CD4-positive, alpha-beta T cell treated with Interleukin-17A for 1 hour (primary cell): ENCODE results near the gene SULT1A2.
"Not testable (repeated sequence)": the region's sequence is repeated elsewhere in the genome, so short reads cannot be mapped to it uniquely, and the experiment has no call there.

Experiments used
- DNase-seq: peaks from one replicate; pipeline ENCODE4 v3.0.0-alpha.2; 2020

The SULT1A2 gene

DNA sequence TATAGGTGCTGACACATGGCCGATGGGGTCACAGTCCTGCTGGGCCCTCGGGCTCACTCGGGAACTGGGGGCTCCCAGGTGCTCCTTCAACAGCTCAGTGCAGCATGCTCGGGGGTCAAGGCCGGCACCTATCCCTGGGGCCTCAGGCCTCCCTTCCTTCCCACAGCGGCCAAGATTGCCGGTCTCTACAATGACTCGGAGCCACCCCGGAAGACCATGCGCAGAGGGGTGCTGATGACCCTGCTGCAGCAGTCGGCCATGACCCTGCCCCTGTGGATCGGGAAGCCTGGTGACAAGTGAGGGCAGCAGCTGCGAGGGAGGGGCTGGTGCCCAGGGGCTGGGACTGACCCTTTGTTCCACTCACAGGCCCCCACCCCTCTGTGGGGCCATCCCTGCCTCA is 6.9 kb downstream of the SULT1A2 start:
- no peak for DNase-seq

DNA sequence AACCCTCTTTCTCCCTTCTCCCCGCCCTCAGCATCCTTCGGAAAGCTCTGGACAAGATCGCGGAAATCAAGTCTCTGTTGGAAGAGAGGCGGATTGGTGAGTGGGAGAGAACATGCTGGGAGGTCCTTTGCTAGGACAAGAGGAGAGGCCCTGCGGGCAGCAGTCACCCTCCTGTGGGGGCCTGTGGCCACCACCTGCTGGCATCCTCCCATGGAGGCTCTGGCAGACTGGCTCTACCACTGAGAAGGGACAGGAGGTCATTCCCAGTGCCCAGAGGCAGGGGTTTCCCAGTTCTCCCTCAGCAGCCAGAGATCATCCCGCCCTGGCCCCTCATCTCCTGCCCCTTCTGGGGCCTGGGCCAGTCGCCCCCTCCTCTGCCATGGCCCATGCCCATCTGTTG is 7.8 kb downstream of the SULT1A2 start:
- no peak for DNase-seq

DNA sequence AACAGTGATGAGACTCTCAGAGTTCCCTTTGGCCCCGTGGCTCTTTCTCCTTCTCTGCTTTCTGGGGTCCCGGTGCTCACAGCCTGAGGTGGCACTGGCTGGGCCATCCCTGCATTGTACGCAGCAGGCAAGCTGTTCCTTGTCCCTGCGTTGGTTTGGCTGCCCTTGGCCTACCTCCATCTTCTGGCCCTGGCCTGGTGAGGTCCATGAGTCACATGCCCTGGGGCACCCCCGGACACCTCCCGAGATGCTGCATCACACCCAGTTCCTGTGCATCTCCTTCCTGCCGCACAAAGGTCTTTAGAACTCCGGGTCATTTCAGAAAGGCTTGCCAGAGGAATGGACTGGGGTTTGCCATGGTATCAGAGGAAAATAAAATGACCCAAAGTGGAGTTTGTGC is 9.5 kb downstream of the SULT1A2 start:
- DNase-seq: no peak

DNA sequence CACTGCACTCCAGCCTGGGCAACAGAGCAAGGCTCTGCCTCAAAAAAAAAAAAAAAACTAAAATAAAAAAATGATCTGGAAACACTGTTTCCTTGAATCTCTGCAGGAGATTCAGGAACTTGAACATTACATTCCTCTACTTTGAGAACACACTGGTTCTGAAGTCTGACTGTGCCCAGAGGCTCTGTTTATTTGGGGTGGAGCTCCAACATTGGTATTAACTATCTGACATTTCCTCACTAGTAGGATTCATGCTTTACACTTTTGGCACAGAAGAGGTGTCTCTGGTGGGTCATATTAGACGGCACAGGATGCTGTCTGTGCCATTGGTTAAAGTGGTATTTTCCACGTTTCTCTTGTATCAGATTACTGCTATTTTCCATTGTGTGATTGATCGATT is 10.4 kb downstream of the SULT1A2 start:
- no peak for DNase-seq

DNA sequence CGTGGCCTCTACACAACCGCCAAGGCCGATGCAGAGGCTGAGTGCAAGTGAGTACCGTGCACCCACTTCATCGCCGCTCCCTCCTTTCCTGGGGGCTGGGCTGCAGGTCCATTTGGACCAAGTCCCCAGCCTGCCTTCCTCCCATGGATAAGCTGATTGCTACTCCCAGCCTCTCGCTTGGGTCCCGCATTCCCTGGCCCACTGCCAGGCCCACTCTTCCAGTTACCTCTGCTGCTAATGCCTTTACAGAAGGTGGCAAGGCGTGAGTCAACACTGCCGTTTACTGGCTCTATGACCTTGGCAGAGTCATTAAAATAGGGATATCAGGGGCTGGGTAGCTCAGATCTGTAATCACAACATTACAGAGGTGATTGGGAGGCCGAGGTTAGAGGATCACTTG is 11.2 kb downstream of the SULT1A2 start:
- no peak for DNase-seq

- DNase-seq: no peak
These were observed 16.0 kb downstream of the SULT1A2 start for GRCh38 chr16:28580726-28581315.

DNA sequence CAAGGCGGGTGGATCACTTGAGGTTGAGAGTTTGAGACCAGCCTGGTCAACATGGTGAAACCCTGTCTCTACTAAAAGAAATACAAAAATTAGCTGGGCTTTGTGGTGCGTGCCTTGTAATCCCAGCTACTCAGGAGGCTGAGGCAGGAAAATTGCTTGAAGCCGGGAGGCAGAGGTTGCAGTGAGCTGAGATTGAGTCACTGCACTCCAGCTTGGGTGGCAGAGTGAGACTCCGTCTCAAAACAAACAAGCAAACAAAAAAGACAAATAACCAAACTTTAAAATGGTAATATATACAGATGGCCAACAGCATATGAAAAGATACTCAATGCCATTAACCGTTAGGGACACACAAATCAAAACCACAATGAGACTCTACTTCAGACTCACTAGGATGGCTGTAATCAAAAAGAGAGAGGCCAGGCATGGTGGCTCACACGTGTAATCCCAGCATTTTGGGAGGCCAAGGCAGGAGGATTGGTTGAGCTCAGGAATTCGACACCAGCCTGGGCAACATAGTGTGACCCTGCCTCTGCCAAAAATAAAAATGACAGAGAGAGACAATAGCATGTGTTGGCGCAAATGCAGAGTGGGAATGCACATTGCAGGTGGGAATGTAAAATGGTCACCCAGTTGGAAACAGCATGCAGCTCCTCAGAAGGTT is 21.3 kb downstream of the SULT1A2 start:
- no peak for DNase-seq

- DNase-seq: no peak
These were observed 21.9 kb downstream of the SULT1A2 start for GRCh38 chr16:28574925-28575324.

DNA sequence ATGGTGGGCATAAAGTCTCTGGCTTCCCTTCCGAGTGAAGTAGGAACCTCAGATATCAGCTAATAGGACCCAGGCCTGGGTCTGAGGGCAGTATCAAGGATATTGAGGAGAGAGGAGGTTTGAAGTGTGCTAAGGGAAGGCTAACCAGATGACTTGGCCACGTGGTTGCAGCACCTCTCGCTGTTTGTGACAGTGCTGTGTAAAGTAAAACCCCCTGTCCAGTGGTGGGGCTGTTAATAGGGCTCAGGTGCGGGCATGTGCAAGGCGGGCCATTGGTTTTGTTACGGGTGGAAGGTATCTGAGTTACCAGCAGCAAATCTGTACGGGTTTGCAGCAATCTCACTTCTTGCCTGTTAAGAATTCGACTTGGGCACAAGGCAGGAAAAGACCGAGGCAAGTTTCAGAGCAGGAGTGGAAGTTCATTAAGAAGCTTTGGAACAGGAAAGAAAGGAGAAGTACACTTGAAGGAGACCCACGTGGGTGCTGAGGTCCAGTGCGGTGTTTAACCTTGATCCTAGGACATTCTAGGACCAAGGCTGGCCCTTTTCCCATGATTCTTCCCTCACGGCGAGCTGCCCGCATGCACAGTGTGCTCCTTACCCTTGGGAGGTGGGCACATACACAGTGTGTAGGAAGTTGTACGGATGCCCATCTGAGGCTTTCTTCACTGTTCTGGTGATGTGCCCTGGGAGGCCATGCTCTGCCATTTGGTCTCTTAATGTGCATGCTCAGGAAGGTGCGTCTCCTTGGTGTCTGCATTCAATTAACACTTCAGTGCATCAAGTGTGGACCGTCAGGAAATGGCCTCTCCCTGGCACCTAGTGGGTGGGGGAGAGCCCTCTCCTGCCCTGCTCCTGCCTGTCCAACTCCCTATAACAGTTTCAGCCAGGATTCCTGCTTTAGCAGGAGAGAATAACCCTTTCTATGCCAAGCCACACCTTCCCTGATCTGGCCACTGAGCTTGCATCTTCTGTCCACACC is 22.8 kb downstream of the SULT1A2 start:
- no peak for DNase-seq

GRCh38 chr16:28572696-28573510 is 23.9 kb downstream of the SULT1A2 start:
- DNase-seq: no peak

GRCh38 chr16:28569968-28570752 is 26.7 kb downstream of the SULT1A2 start:
- DNase-seq: no peak

- no peak for DNase-seq
These were observed 27.8 kb downstream of the SULT1A2 start for GRCh38 chr16:28569021-28569420.

DNA sequence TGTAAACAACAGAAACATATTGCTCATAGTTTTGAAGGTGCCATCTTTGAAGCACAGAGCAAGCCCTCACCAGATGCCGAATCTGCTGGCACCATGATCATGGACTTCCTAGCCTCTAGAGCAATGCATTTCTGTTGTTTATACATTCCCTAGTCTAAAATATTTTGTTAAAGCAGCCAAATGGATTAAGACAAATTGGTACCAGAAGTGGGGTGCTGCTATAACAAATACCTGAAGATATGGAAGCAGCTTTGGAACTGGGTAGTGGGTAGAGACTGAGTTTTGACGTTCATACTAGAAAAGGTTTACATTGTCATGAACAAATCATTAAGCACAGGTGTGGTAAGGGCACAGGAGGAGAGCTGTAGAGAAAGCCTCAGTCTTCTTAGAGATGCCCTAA is 29.6 kb downstream of the SULT1A2 start:
- DNase-seq: no peak

- not testable (repeated sequence) for DNase-seq
These were observed 30.5 kb downstream of the SULT1A2 start for GRCh38 chr16:28566233-28566925.

DNA sequence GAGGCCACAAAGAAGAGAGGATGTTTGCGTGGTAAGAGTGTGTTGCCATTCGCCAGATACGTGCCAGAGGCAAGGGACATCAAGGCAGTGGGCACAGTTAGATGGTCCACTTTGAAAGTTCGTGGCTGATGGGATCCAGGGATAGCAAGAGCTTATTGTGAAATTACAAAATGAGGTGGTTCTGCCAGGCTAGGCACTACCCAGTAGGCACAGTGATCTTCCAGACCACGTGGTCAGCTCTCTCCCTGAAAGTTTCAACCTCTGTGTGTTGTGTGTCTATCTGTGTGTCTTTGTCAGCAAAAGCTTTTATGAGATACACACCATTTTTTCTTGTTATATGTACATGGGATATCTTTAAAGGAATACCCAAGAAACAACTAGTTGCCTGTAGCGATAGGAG is 33.6 kb downstream of the SULT1A2 start:
- no peak for DNase-seq

DNA sequence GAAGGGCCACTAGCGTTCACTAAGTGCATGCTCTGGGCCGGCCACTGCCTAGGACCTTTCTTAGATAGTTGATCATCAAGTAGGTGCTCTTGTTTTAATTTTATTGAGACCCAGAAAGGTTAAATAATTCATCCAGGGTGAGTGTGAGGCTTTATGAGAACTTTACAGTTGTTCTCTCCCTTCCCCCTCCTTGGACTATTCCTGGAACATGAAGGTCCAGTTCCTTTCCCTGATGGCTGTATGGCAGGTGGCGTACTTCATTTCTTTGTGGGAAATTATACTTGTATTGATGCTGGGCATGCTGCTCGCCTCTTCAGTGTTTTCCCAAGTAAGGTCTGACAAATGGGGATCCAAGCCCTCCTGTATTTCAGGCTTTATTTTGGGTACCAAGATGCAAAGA is 34.7 kb downstream of the SULT1A2 start:
- no peak for DNase-seq

DNA sequence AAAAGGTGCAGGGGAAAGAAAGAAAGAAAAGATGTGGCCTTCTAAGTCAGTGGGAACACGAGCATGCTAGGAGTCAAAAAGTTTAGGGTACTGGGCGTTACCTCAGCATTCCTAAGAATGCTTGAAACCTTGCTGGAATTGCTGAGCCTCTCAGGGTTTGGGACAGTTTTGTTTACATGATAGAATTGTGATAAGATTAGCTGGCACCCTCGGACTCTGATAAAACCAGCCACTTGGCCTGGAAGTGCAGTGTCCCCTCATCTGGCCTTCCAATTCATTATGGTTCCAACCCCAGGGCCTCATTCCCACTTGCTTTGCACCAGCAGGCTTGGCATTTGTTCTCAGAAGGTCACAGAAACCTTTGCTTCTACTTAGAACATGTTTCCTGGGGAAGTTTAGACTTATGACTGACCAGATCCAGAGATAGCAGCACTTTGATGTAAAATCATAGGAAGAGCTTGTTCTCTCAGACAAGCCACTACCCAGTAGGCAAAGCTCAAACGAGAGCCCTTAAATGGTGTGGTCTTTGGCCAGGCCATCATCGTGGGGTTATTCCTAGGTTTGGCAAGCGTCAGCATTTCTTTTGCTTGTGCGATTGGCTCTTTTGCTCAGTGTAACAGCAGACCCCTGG is 35.2 kb downstream of the SULT1A2 start:
- no peak for DNase-seq

GRCh38 chr16:28558456-28558855 is 38.4 kb downstream of the SULT1A2 start:
- no peak for DNase-seq

- DNase-seq: no peak
These were observed 39.9 kb downstream of the SULT1A2 start for GRCh38 chr16:28556914-28557320.

GRCh38 chr16:28555561-28555960 is 41.3 kb downstream of the SULT1A2 start:
- DNase-seq: peak; percentile 10
